Naive thymus-derived CD8-positive, alpha-beta T cell (primary cell): ENCODE results near the gene TRABD2A. TPM values are rescaled to one million over a fixed set of nuclear protein-coding genes. Genes with fewer than 3 reads are reported as not detected.
A peak's percentile ranks its signal among the peaks of the same experiment; 100 is the strongest.
"Not testable (repeated sequence)": the region's sequence is repeated elsewhere in the genome, so short reads cannot be mapped to it uniquely, and the experiment has no call there.

Experiments used
- ATAC-seq, 2 donors: fragments of 150-1000 bp; cut with Tn5 transposase in 1 of 2; sonication (Bioruptor Pico), chemical (Tn5 transposase) in 1 of 2; 1 replicate in 1 of 2; 2 replicates in 1 of 2; pipeline ENCODE4 v1.10.0; 2021; ENCODE audit warnings: mild to moderate bottlenecking in 2 of 2, moderate library complexity in 2 of 2
- POLR2A ChIA-PET: fragments of 350-600 bp; sonication (Branson Sonifier 250); formaldehyde crosslinking; loops from one replicate; lab custom pipeline; 2021; ENCODE audit warnings: antibody characterized with exemption; lab: Charles Lee
- DNase-seq, 10 donors: peaks; one replicate each; pipeline versions ENCODE4 v3.0.0 to v3.0.0-alpha.2; 2020 to 2022
- H3K27ac Mint-ChIP-seq, 10 donors: one replicate each; pipeline ENCODE4 v1.8.0; 2020 to 2022; ENCODE audit warnings: mild to moderate bottlenecking in 10 of 10, mixed read lengths in 10 of 10, moderate library complexity in 4 of 10, inconsistent platforms in 1 of 10
- H3K27me3 Mint-ChIP-seq, 5 donors: one replicate each; pipeline ENCODE4 v1.8.0; 2021 to 2022; ENCODE audit warnings: mixed read lengths in 5 of 5
- H3K36me3 Mint-ChIP-seq, 3 donors: one replicate each; pipeline ENCODE4 v1.8.0; 2020 to 2022; ENCODE audit warnings: mixed read lengths in 3 of 3, mild to moderate bottlenecking in 2 of 3, inconsistent platforms in 1 of 3
- H3K4me1 Mint-ChIP-seq, 4 donors: one replicate each; pipeline ENCODE4 v1.8.0; 2021 to 2022; ENCODE audit warnings: mixed read lengths in 4 of 4
- H3K4me3 Mint-ChIP-seq, 10 donors: one replicate each; pipeline ENCODE4 v1.8.0; 2020 to 2022; ENCODE audit warnings: mild to moderate bottlenecking in 10 of 10, mixed read lengths in 10 of 10, moderate library complexity in 6 of 10, inconsistent platforms in 1 of 10
- H3K9me3 Mint-ChIP-seq, 9 donors: one replicate each; pipeline ENCODE4 v1.8.0; 2020 to 2022; ENCODE audit warnings: mixed read lengths in 9 of 9, mild to moderate bottlenecking in 3 of 9, inconsistent platforms in 1 of 9, moderate library complexity in 1 of 9
- polyA plus RNA-seq, 3 donors: library from polyadenylated mRNA; unstranded; fragments of 300-500 nt; fragmentation: Illumina TruSeq; gene quantifications; one replicate each; pipeline ENCODE4 v1.2.3, GENCODE V29; 2021
- total RNA-seq, 8 experiments: library from RNA in 2 of 8; stranded (reverse) in 2 of 8; gene quantifications; one replicate each; pipeline ENCODE4 v1.2.3 and lab custom pipeline; 2021 to 2026

The TRABD2A gene, protein sequence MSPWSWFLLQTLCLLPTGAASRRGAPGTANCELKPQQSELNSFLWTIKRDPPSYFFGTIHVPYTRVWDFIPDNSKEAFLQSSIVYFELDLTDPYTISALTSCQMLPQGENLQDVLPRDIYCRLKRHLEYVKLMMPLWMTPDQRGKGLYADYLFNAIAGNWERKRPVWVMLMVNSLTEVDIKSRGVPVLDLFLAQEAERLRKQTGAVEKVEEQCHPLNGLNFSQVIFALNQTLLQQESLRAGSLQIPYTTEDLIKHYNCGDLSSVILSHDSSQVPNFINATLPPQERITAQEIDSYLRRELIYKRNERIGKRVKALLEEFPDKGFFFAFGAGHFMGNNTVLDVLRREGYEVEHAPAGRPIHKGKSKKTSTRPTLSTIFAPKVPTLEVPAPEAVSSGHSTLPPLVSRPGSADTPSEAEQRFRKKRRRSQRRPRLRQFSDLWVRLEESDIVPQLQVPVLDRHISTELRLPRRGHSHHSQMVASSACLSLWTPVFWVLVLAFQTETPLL
- 100 to 1,000 TPM; 165 to 168 TPM for total RNA-seq
- polyA plus RNA-seq: 100 to 1,000 TPM in 2 of 3 donors, 10 to 100 TPM in 1; 70.1 to 173 (median 104) TPM
- total RNA-seq (lab: John Stamatoyannopoulos, UW): 82.1 to 540 (median 217) reads per million in 6 experiments

DNA sequence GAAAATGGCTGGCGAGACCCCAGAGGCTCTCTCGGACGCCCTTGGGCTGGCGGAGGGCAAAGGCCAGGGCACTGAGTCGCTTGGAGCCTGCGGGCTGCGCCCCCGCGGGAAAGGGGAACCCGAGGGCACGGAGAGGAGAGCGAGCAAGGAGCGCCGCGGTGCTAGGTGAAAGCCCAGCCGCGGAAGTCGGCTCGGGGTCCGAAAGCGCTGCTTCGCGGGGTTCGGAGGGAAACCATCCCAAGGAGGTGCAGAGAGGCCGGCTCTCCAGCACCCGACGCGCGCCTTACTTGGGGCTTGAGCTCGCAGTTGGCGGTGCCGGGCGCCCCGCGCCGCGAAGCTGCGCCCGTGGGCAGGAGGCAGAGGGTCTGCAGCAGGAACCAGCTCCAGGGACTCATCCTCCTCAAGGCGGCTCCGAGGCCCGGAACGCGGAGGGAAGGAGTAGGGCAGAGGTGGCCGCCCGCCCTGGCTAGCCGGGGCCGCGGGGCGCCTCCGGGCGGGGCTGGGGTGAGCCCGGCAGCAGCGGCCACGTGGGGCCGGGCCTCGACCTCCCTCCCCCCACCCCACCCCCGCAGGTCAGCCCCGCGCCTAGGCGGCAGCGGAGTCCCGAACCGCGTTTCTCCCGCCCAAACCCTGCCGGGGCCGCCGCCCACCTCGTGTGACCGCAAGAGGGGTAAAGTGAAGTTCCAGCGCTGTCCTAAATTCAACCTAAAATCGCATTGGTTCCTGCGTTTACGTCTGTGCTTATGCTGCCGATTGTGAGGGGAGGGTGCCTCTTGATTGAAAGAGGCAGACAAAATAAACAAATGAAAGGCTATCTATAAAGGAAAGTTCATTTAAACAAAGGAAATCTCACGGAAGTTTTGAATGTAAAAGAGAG is at the start of gene TRABD2A:
Gene TRABD2A (minus strand): TSS at position 440 of the 877 bp plus-strand sequence. CDS start 45 bp downstream, at position 395.
- POLR2A ChIA-PET: interaction anchor here (0.7 to 10.4 kb wide), 28 partner anchors 9 to 411 kb away, joined by 3 to 289 read pairs (median 6); partner anchors contain the start of gene TMSB10
- ATAC-seq (peak; percentile 49 to 72), DNase-seq (peak in 9 of 10 donors; percentile 53 to 85 (median 72))
- no peaks in the 10 kb centered on the region for H3K9me3 Mint-ChIP-seq
- peaks cover 0 to 26% (median 7%) of the 10 kb centered on the region in 3 donors for H3K36me3 Mint-ChIP-seq
- peaks cover 0 to 2% (median 0%) of the 10 kb centered on the region in 5 donors for H3K27me3 Mint-ChIP-seq
- peaks cover 38 to 76% (median 59%) of the 10 kb centered on the region in 4 donors for H3K4me1 Mint-ChIP-seq
- H3K27ac Mint-ChIP-seq: peak within 1 kb of the TSS; percentile 93 to 99 (median 98)
- peak within 1 kb of the TSS; percentile 88 to 100 (median 96) for H3K4me3 Mint-ChIP-seq

GRCh38 chr2:84927275-84927627 is 46.4 kb upstream of the TRABD2A start:
- H3K27me3 Mint-ChIP-seq: no peaks in the 10 kb centered on the region
- H3K9me3 Mint-ChIP-seq: no peaks in the 10 kb centered on the region
- H3K4me1 Mint-ChIP-seq: peaks cover 31 to 60% (median 52%) of the 10 kb centered on the region in 4 donors
- H3K4me3 Mint-ChIP-seq: peak overlapping the region; percentile 89 to 100 (median 98)
- ATAC-seq (no peak), DNase-seq (no peak)
- no peaks in the 10 kb centered on the region for H3K36me3 Mint-ChIP-seq
- H3K27ac Mint-ChIP-seq: peak overlapping the region in 9 of 10 donors; percentile 94 to 100 (median 98)
- POLR2A ChIA-PET: interaction anchor here (1.0 to 3.0 kb wide), 6 partner anchors 38 to 433 kb away, joined by 3 to 40 read pairs (median 6); no protein-coding TSS in a partner anchor

DNA sequence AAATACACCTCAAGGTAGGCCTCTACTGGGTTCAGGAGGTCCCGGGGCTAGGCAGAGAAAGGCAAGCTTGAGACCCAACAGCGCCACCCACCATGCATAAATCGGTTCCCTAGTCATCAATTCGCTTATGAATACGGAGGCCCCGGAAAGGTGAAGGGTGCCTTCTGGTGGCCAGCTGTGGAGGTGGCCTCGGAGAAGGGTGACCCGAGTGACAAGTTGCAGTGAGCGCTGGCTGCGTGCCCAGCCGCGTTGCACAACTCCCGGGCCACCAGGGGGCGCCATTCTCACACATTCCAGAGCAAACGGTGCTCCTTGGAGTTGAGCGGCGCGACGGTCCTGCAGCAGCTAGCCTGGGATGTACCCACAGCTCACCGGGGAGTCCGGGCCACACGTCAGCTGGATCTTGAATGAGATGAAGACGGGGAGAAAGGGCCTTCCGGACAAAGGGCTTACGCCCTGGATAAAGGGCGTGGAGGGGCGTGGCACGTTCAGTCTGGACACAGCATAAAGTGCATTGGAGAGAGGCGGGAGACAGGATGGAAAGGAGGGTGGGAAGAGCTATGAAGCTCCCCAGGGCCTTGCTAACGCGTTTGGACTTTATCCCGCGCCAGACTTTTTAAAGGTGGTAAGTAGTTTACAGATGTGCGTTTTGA is 45.0 kb upstream of the TRABD2A start:
- H3K27me3 Mint-ChIP-seq: no peaks in the 10 kb centered on the region
- peak; percentile 94 to 99 (median 97) for DNase-seq
- H3K4me1 Mint-ChIP-seq: peaks cover 24 to 54% (median 44%) of the 10 kb centered on the region in 4 donors

GRCh38 chr2:84925336-84925723 is 44.4 kb upstream of the TRABD2A start:
- H3K9me3 Mint-ChIP-seq: no peaks in the 10 kb centered on the region
- peak overlapping the region; percentile 89 to 100 (median 98) for H3K4me3 Mint-ChIP-seq
- no peaks in the 10 kb centered on the region for H3K36me3 Mint-ChIP-seq
- peak overlapping the region; percentile 94 to 100 (median 98) for H3K27ac Mint-ChIP-seq
- POLR2A ChIA-PET: interaction anchor here (0.9 to 11.7 kb wide), 29 partner anchors 9 to 494 kb away, joined by 3 to 361 read pairs (median 9); partner anchors contain the start of genes KCMF1, SH2D6, SUCLG1 and TMSB10
- H3K27me3 Mint-ChIP-seq: no peaks in the 10 kb centered on the region
- DNase-seq (peak in 2 of 10 donors; percentile 27 to 29), ATAC-seq (peak; percentile 9 to 13)
- H3K4me1 Mint-ChIP-seq: peaks cover 27 to 57% (median 46%) of the 10 kb centered on the region in 4 donors

More for the DNA sequence above, 45.0 kb upstream of the TRABD2A start:
- peak; percentile 76 to 81 for ATAC-seq
- Mint-ChIP-seq H3K4me3 (peak overlapping the region; percentile 89 to 100 (median 98)), H3K36me3 (no peaks in the 10 kb centered on the region), H3K9me3 (no peaks in the 10 kb centered on the region), H3K27ac (peak overlapping the region; percentile 94 to 100 (median 98))
- POLR2A ChIA-PET: interaction anchor here (0.9 to 11.7 kb wide), 33 partner anchors 9 to 493 kb away, joined by 3 to 361 read pairs (median 7); partner anchors contain the start of genes KCMF1, SH2D6, SUCLG1 and TMSB10

- peak in 6 of 10 donors; percentile 44 to 69 (median 54) for DNase-seq
- POLR2A ChIA-PET: interaction anchor here (0.9 to 11.7 kb wide), 12 partner anchors 11 to 398 kb away, joined by 3 to 361 read pairs (median 5); partner anchors contain the start of genes TMSB10 and TRABD2A
- H3K27me3 Mint-ChIP-seq: no peaks in the 10 kb centered on the region
- peak in 1 of 2 donors; percentile 13 for ATAC-seq
- peaks cover 33 to 63% (median 54%) of the 10 kb centered on the region in 4 donors for H3K4me1 Mint-ChIP-seq
- no peaks in the 10 kb centered on the region for H3K36me3 Mint-ChIP-seq
- H3K4me3 Mint-ChIP-seq: peak overlapping the region; percentile 7 to 89 (median 52)
- H3K27ac Mint-ChIP-seq: peak overlapping the region; percentile 92 to 100 (median 98)
- no peaks in the 10 kb centered on the region for H3K9me3 Mint-ChIP-seq
Measured at GRCh38 chr2:84924173-84925106, 43.6 kb upstream of the TRABD2A start.

DNA sequence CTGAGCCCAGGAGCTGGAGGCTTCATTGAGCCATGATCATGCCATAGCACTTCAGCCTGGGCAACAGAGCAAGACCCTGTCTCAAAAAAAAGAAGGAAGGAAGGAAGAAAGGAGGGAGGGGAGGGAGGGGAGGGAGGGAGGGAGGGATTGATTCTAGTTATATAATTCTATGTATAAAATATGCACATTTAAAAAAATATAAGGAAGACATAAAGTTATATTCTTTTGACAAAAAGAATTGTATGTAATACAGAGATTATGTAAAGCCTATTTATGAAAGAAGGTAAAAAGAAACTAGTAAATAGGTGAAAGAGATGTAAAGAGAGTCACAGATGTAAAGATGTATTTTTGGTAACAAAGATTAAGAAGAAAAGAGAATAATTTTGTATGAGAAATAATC is 42.1 kb upstream of the TRABD2A start:
- ATAC-seq (no peak), DNase-seq (no peak)
- no peaks in the 10 kb centered on the region for H3K27me3 Mint-ChIP-seq
- peaks cover 37 to 76% (median 67%) of the 10 kb centered on the region in 4 donors for H3K4me1 Mint-ChIP-seq
- H3K9me3 Mint-ChIP-seq: no peaks in the 10 kb centered on the region
- POLR2A ChIA-PET: interaction anchor here (1.1 to 11.7 kb wide), 4 partner anchors 20 to 47 kb away, joined by 3 to 361 read pairs (median 4); partner anchors contain the start of genes TMSB10 and TRABD2A
- H3K4me3 Mint-ChIP-seq: peak overlapping the region in 1 of 10 donors; percentile 18
- H3K36me3 Mint-ChIP-seq: no peaks in the 10 kb centered on the region
- H3K27ac Mint-ChIP-seq: peak overlapping the region in 4 of 10 donors; percentile 35 to 77 (median 72)

- H3K27me3 Mint-ChIP-seq: no peaks in the 10 kb centered on the region
- peak in 6 of 10 donors; percentile 42 to 68 (median 51) for DNase-seq
Measured at GRCh38 chr2:84919885-84920580, 39.1 kb upstream of the TRABD2A start.

DNA sequence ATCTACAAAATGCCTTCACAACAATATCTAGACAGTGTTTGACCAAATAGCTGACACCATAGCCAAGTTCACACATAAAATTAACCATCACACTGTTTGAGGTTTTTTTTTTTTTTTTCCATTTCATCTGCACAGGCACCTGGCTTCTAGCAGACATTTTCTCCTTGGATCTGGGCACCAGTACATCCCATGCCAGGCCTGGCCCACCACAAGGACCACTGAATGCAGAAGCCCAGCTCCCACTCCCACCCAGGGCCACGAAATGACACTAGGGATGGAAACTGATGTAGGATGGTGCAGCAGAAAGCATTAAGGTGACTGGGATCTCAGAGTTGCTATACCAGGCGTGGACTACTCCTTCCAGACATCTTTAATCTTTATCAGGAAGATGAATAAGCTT is 37.5 kb upstream of the TRABD2A start:
- ATAC-seq (no peak), DNase-seq (no peak)
- POLR2A ChIA-PET: interaction anchor here (0.6 to 11.7 kb wide), 6 partner anchors 16 to 63 kb away, joined by 3 to 361 read pairs (median 8); partner anchors contain the start of genes KCMF1 and TMSB10
- Mint-ChIP-seq H3K9me3 (no peaks in the 10 kb centered on the region), H3K27me3 (no peaks in the 10 kb centered on the region), H3K36me3 (no peaks in the 10 kb centered on the region), H3K4me3 (peak overlapping the region in 9 of 10 donors; percentile 25 to 69 (median 52)), H3K4me1 (peaks cover 13 to 56% (median 43%) of the 10 kb centered on the region in 4 donors), H3K27ac (peak overlapping the region; percentile 6 to 99 (median 90))

More at GRCh38 chr2:84919885-84920580, 39.1 kb upstream of the TRABD2A start:
- Mint-ChIP-seq H3K4me3 (peak overlapping the region; percentile 42 to 82 (median 68)), H3K27ac (peak overlapping the region; percentile 56 to 99 (median 91)), H3K36me3 (no peaks in the 10 kb centered on the region), H3K9me3 (no peaks in the 10 kb centered on the region), H3K4me1 (peaks cover 20 to 63% (median 55%) of the 10 kb centered on the region in 4 donors)
- ATAC-seq: peak; percentile 75 to 81
- POLR2A ChIA-PET: interaction anchor here (0.6 to 11.7 kb wide), 11 partner anchors 17 to 396 kb away, joined by 3 to 361 read pairs (median 6); partner anchors contain the start of genes KCMF1 and TMSB10

GRCh38 chr2:84917821-84918220 is 36.9 kb upstream of the TRABD2A start:
- not testable (repeated sequence) for ATAC-seq, H3K9me3 Mint-ChIP-seq, DNase-seq, H3K36me3 Mint-ChIP-seq, H3K27me3 Mint-ChIP-seq
- POLR2A ChIA-PET: interaction anchor here (1.1 to 11.7 kb wide), 6 partner anchors 8 to 37 kb away, joined by 3 to 361 read pairs (median 4); partner anchors contain the start of genes TMSB10 and TRABD2A
- Mint-ChIP-seq H3K4me1 (peaks cover 13 to 52% (median 43%) of the 10 kb centered on the region in 4 donors), H3K4me3 (peak overlapping the region in 5 of 10 donors; percentile 30 to 69 (median 52)), H3K27ac (peak overlapping the region in 9 of 10 donors; percentile 6 to 99 (median 89))
